Measurements from ENCODE around the gene SLC2A9. TPM values are rescaled to one million over a fixed set of nuclear protein-coding genes. Genes with fewer than 3 reads are reported as not detected.

SLC2A9 gene
- total RNA-seq, 4 donors from 2014 or later, result 0.46 to 10.1 (median 3.1) TPM

- TF ChIP-seq, protein P1, sequence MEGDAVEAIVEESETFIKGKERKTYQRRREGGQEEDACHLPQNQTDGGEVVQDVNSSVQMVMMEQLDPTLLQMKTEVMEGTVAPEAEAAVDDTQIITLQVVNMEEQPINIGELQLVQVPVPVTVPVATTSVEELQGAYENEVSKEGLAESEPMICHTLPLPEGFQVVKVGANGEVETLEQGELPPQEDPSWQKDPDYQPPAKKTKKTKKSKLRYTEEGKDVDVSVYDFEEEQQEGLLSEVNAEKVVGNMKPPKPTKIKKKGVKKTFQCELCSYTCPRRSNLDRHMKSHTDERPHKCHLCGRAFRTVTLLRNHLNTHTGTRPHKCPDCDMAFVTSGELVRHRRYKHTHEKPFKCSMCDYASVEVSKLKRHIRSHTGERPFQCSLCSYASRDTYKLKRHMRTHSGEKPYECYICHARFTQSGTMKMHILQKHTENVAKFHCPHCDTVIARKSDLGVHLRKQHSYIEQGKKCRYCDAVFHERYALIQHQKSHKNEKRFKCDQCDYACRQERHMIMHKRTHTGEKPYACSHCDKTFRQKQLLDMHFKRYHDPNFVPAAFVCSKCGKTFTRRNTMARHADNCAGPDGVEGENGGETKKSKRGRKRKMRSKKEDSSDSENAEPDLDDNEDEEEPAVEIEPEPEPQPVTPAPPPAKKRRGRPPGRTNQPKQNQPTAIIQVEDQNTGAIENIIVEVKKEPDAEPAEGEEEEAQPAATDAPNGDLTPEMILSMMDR (IDR thresholded peaks at IDR 0.05), result no peak
- no peak for TF ChIP-seq POLR2A (IDR thresholded peaks at IDR 0.05)
- intact Hi-C loops (cut with DNase I; ENCODE audit: low total_unique reads), result no loop called here
- no peak overlapping the region for H3K4me3 ChIP-seq (ENCODE audit: low read depth, poor library complexity, severe bottlenecking)
- WGBS, 2 donors, result 59 to 66% methylated on average over 18 of the region's 18 CpGs
- peak in 1 of 2 donors; percentile 54 for DNase-seq (ENCODE audit: low spot score in 2 of 2)
These were observed 12.0 kb upstream of the SLC2A9 start for GRCh38 chr4:10033191-10033881.

GRCh38 chr4:10032625-10033024, 11.3 kb upstream of the SLC2A9 start:
- 40 to 50% methylated on average over 6 of the region's 6 CpGs for WGBS, 2 donors
- TF ChIP-seq POLR2A (IDR thresholded peaks at IDR 0.05), result no peak
- TF ChIP-seq, protein P1 (IDR thresholded peaks at IDR 0.05), result no peak
- DNase-seq (ENCODE audit: low spot score in 2 of 2), result no peak
- intact Hi-C loops (cut with DNase I; ENCODE audit: low total_unique reads), result no loop called here
- H3K4me3 ChIP-seq (ENCODE audit: low read depth, poor library complexity, severe bottlenecking), result no peak overlapping the region

GRCh38 chr4:10031668-10032590, 10.6 kb upstream of the SLC2A9 start:
- intact Hi-C loops (cut with DNase I; ENCODE audit: low total_unique reads), result no loop called here
- 82 to 86% methylated on average over 10 of the region's 10 CpGs for WGBS, 2 donors
- DNase-seq (ENCODE audit: low spot score in 2 of 2), result no peak
- no peak overlapping the region for H3K4me3 ChIP-seq (ENCODE audit: low read depth, poor library complexity, severe bottlenecking)
- TF ChIP-seq, protein P1 (IDR thresholded peaks at IDR 0.05), result no peak
- TF ChIP-seq POLR2A (IDR thresholded peaks at IDR 0.05), result no peak

- H3K4me3 ChIP-seq (ENCODE audit: low read depth, poor library complexity, severe bottlenecking), result no peak overlapping the region
- TF ChIP-seq, protein P1 (IDR thresholded peaks at IDR 0.05), result no peak
- no peak for TF ChIP-seq POLR2A (IDR thresholded peaks at IDR 0.05)
- intact Hi-C loops (cut with DNase I; ENCODE audit: low total_unique reads), result no loop called here
These were observed 9.8 kb upstream of the SLC2A9 start for GRCh38 chr4:10030972-10031667.

DNA sequence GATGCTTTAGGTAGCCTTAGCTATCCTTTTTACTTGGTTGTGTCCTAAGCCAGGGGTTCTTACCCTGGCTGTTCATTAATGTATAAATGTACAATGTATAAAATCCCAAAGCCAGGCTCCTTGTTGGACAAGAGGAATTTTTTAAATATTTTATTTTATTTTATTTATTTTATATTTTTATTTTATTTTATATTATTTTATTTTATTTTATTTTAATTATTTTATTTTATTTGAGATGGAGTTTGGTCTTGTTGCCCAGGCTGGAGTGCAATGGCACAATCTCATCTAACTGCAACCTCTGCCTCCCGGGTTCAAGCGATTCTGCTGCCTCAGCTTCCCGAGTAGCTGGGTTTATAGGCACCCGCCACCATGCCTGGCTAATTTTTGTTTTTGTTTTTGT, 8.1 kb upstream of the SLC2A9 start:
- intact Hi-C loops (cut with DNase I; ENCODE audit: low total_unique reads), result no loop called here
- 97% methylated on average over 4 of the region's 4 CpGs for WGBS, 2 donors
- DNase-seq (ENCODE audit: low spot score in 2 of 2), result peak in 1 of 2 donors; percentile 23
- TF ChIP-seq, protein P1 (IDR thresholded peaks at IDR 0.05), result no peak
- TF ChIP-seq POLR2A (IDR thresholded peaks at IDR 0.05), result no peak
- no peak overlapping the region for H3K4me3 ChIP-seq (ENCODE audit: low read depth, poor library complexity, severe bottlenecking)

More at GRCh38 chr4:10030972-10031667, 9.8 kb upstream of the SLC2A9 start:
- no peak for DNase-seq (ENCODE audit: low spot score in 2 of 2)
- 69 to 78% methylated on average over 7 of the region's 7 CpGs for WGBS, 2 donors
